K562 (cell line): ENCODE measurements around the gene DRAXIN. TPM values are rescaled to one million over a fixed set of nuclear protein-coding genes. Genes with fewer than 3 reads are reported as not detected.

ENCODE experiments used
- GATAD2A ChIP-seq: fragments of 450-650 bp; IDR thresholded peaks from 2 replicates; pipeline ENCODE4 v1.6.1; 2017
- KDM2B ChIP-seq: fragments of 250-450 bp; sonication (Bioruptor Pico); IDR thresholded peaks from 2 replicates; pipeline ENCODE4 v1.8.0; 2021; ENCODE audit warnings: mild to moderate bottlenecking, moderate library complexity
- RFX1 ChIP-seq: fragments of 450-650 bp; IDR thresholded peaks from 2 replicates; pipeline ENCODE4 v1.6.1; 2016; ENCODE audit warnings: mild to moderate bottlenecking, moderate library complexity
- SIN3B ChIP-seq: fragments of 450-650 bp; IDR thresholded peaks from 2 replicates; pipeline ENCODE4 v1.6.1; 2017; ENCODE audit warnings: low read depth, mild to moderate bottlenecking, moderate library complexity
- SUPT5H ChIP-seq: fragments of 450-650 bp; IDR thresholded peaks from 2 replicates; pipeline ENCODE4 v1.6.1; 2016
- ZBTB40 ChIP-seq, 2 experiments: fragments of 450-650 bp in 1 of 2; sonication (generic) in 1 of 2; formaldehyde crosslinking in 1 of 2; IDR thresholded peaks; 2 replicates each; pipeline versions ENCODE4 v1.7.1 to v1.9.0; 2016 to 2022; ENCODE audit warnings: inconsistent platforms in 1 of 2, mild to moderate bottlenecking in 1 of 2, missing genetic modification reagents in 1 of 2
- ZNF23 ChIP-seq: fragments of 250-450 bp; sonication (Bioruptor Pico); IDR thresholded peaks from 2 replicates; pipeline ENCODE4 v1.4.0; 2020; ENCODE audit warnings: mild to moderate bottlenecking
- ZNF232 ChIP-seq: sonication (generic); formaldehyde crosslinking; IDR thresholded peaks from 2 replicates; pipeline ENCODE4 v1.8.0; 2022; ENCODE audit warnings: mild to moderate bottlenecking, missing genetic modification reagents
- ZNF639 ChIP-seq, 2 experiments: fragments of 200-800 bp in 1 of 2; sonication (Bioruptor generic) in 1 of 2; sonication (generic) in 1 of 2; formaldehyde crosslinking in 1 of 2; IDR thresholded peaks in 1 of 2; conservative IDR thresholded peaks in 1 of 2; 2 replicates each; pipeline versions ENCODE4 v1.5.0 to v1.6.1; 2016 to 2020; ENCODE audit warnings: missing compliant biosample characterization in 1 of 2, missing genetic modification characterization in 1 of 2, missing genetic modification reagents in 1 of 2
- polyA plus RNA-seq, 8 experiments: library from polyadenylated mRNA; depleted of rRNA in 4 of 8; stranded (reverse) in 5 of 8; unstranded in 3 of 8; fragments of >200 nt; fragmentation: Nextera tagmentation in 2 of 8; fragmentation: Illumina TruSeq in 1 of 8; extraction: Ambion mirVana in 2 of 8; extraction: Trizol in 1 of 8; gene quantifications; 2 replicates each; pipeline versions ENCODE4 v1.2.1 to v1.2.3, GENCODE V29; 2011 to 2014; ENCODE audit warnings: inconsistent platforms in 1 of 8, missing spikeins in 1 of 8
- total RNA-seq, 7 experiments: library from RNA; depleted of rRNA in 6 of 7; stranded (reverse); fragments of >200 nt in 6 of 7; fragmentation: Illumina TruSeq in 2 of 7; extraction: Trizol in 2 of 7; gene quantifications; 2 replicates each; pipeline versions ENCODE4 v1.2.1 to v1.2.3, GENCODE V29; 2011 to 2021; ENCODE audit warnings: low replicate concordance in 1 of 7
- TF ChIP-seq, protein P1 (sequence below), 2 experiments: IDR thresholded peaks; 2 replicates each; pipeline ENCODE4 v1.6.1; 2012; ENCODE audit warnings: improper control_type of control experiment in 2 of 2, low read depth in 2 of 2, low read length in 2 of 2, borderline replicate concordance in 1 of 2
- TF ChIP-seq, protein P2 (sequence below): sonication (generic); formaldehyde crosslinking; IDR thresholded peaks from 2 replicates; pipeline ENCODE4 v1.4.0; 2020; ENCODE audit warnings: mild to moderate bottlenecking, missing genetic modification reagents

The DRAXIN gene
- total and polyA plus RNA-seq, 9 of the 15 experiments (the other 6 are each of a cell fraction or from before 2014, with no cell fraction given), result 0.01 to 0.04 (median 0.01) TPM; not detected in 6

- TF ChIP-seq, protein P1, sequence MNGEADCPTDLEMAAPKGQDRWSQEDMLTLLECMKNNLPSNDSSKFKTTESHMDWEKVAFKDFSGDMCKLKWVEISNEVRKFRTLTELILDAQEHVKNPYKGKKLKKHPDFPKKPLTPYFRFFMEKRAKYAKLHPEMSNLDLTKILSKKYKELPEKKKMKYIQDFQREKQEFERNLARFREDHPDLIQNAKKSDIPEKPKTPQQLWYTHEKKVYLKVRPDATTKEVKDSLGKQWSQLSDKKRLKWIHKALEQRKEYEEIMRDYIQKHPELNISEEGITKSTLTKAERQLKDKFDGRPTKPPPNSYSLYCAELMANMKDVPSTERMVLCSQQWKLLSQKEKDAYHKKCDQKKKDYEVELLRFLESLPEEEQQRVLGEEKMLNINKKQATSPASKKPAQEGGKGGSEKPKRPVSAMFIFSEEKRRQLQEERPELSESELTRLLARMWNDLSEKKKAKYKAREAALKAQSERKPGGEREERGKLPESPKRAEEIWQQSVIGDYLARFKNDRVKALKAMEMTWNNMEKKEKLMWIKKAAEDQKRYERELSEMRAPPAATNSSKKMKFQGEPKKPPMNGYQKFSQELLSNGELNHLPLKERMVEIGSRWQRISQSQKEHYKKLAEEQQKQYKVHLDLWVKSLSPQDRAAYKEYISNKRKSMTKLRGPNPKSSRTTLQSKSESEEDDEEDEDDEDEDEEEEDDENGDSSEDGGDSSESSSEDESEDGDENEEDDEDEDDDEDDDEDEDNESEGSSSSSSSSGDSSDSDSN (IDR thresholded peaks at IDR 0.05; ENCODE audit: borderline replicate concordance in 1 of 2, low read depth in 2 of 2, low read length in 2 of 2), result 0 out of 4 replicates have a peak, but pooled peaks of 1 of the 2 experiments have one; percentile 31
- peak in 1 of 2 experiments; percentile 99; a peak in 2 of 4 replicates for TF ChIP-seq ZNF639 (CRISPR knock-in tag; conservative IDR thresholded peaks at IDR 0.05 in 1 of 2, IDR thresholded peaks at IDR 0.05 in 1 of 2)
- TF ChIP-seq KDM2B (CRISPR knock-in tag), result no peak
- peak; percentile 72 for TF ChIP-seq SUPT5H
- no peak for TF ChIP-seq ZNF232
- TF ChIP-seq ZBTB40 (IDR thresholded peaks at IDR 0.05), result 0 out of 2 replicates have a peak, but pooled peaks have one; percentile 49
- TF ChIP-seq ZBTB40 (CRISPR knock-in tag; IDR thresholded peaks at IDR 0.05), result no peak
- peak; percentile 64; the same call in 1 of the 2 replicates for TF ChIP-seq GATAD2A
- no peak for TF ChIP-seq ZNF23 (CRISPR knock-in tag)
- TF ChIP-seq SIN3B, result peak; percentile 84
- TF ChIP-seq, protein P2, sequence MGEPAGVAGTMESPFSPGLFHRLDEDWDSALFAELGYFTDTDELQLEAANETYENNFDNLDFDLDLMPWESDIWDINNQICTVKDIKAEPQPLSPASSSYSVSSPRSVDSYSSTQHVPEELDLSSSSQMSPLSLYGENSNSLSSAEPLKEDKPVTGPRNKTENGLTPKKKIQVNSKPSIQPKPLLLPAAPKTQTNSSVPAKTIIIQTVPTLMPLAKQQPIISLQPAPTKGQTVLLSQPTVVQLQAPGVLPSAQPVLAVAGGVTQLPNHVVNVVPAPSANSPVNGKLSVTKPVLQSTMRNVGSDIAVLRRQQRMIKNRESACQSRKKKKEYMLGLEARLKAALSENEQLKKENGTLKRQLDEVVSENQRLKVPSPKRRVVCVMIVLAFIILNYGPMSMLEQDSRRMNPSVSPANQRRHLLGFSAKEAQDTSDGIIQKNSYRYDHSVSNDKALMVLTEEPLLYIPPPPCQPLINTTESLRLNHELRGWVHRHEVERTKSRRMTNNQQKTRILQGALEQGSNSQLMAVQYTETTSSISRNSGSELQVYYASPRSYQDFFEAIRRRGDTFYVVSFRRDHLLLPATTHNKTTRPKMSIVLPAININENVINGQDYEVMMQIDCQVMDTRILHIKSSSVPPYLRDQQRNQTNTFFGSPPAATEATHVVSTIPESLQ (CRISPR knock-in tag), result no peak
- no peak for TF ChIP-seq RFX1
These were observed 10.3 kb upstream of the DRAXIN start, which contains the start of gene MAD2L2 (continued) for GRCh38 chr1:11681071-11681771.
